HG03064 (cell line): ENCODE results near the gene OBSCN.

Source experiments
- ATAC-seq: cut with Tn5 transposase; IDR thresholded peaks from one replicate; pipeline ENCODE4 v1.9.1; 2021; ENCODE audit warnings: low read depth; ENCODE audit not compliant: unreplicated experiment

Gene OBSCN

GRCh38 chr1:228207851-228208821 lies at the start of gene OBSCN:
TSS of gene OBSCN (plus strand) at chr1:228208044. CDS start at chr1:228211784, 3,740 bp downstream.
- ATAC-seq: no peak

GRCh38 chr1:228158151-228159007 lies 49.5 kb upstream of the OBSCN start:
- ATAC-seq: no peak

GRCh38 chr1:228159008-228159665 lies 48.7 kb upstream of the OBSCN start:
- ATAC-seq: no peak

GRCh38 chr1:228160201-228160761 lies 47.6 kb upstream of the OBSCN start:
- ATAC-seq: no peak

GRCh38 chr1:228161362-228161761 lies 46.5 kb upstream of the OBSCN start:
- ATAC-seq: no peak

- no peak for ATAC-seq
Observed at GRCh38 chr1:228161866-228162265, 46.0 kb upstream of the OBSCN start.

GRCh38 chr1:228162286-228163006 lies 45.4 kb upstream of the OBSCN start:
- ATAC-seq: no peak

- no peak for ATAC-seq
Observed at GRCh38 chr1:228163007-228163753, 44.7 kb upstream of the OBSCN start.

GRCh38 chr1:228163776-228164519 lies 43.9 kb upstream of the OBSCN start:
- no peak for ATAC-seq

- ATAC-seq: no peak
Observed at GRCh38 chr1:228164561-228165371, 43.1 kb upstream of the OBSCN start.

- ATAC-seq: peak; percentile 82
Observed at GRCh38 chr1:228165372-228166169, 42.3 kb upstream of the OBSCN start, which contains the start of gene IBA57. TSS of gene IBA57 (plus strand) at chr1:228165804. CDS start at chr1:228165817, 13 bp downstream.

- peak; percentile 13 for ATAC-seq
Observed at GRCh38 chr1:228166170-228166936, 41.5 kb upstream of the OBSCN start.

- ATAC-seq: no peak
Observed at GRCh38 chr1:228168563-228169270, 39.1 kb upstream of the OBSCN start.

- ATAC-seq: no peak
Observed at GRCh38 chr1:228169345-228169744, 38.5 kb upstream of the OBSCN start.

- ATAC-seq: no peak
Observed at GRCh38 chr1:228170666-228171065, 37.2 kb upstream of the OBSCN start.
